Measurements from ENCODE around the gene FBXO7.
"Not testable (repeated sequence)": the region's sequence is repeated elsewhere in the genome, so short reads cannot be mapped to it uniquely, and the experiment has no call there.

Gene FBXO7

GRCh38 chr22:32474635-32475467, at the start of gene FBXO7:
TSS of gene FBXO7 (plus strand) at chr22:32474811. CDS start at chr22:32475003, 192 bp downstream.
- DNase-seq (ENCODE audit: low read depth) = peak; percentile 71

- DNase-seq (ENCODE audit: low read depth) = no peak
Measured at GRCh38 chr22:32426881-32427280, 47.7 kb upstream of the FBXO7 start.

GRCh38 chr22:32430352-32430751, 44.3 kb upstream of the FBXO7 start:
- DNase-seq (ENCODE audit: low read depth) = no peak

GRCh38 chr22:32444068-32444467, 30.5 kb upstream of the FBXO7 start:
- no peak for DNase-seq (ENCODE audit: low read depth)

- DNase-seq (ENCODE audit: low read depth) = no peak
Measured at GRCh38 chr22:32446321-32446720, 28.3 kb upstream of the FBXO7 start.

GRCh38 chr22:32448980-32449379, 25.6 kb upstream of the FBXO7 start:
- DNase-seq (ENCODE audit: low read depth) = no peak

GRCh38 chr22:32457031-32457430, 17.6 kb upstream of the FBXO7 start:
- no peak for DNase-seq (ENCODE audit: low read depth)

GRCh38 chr22:32462452-32462851, 12.2 kb upstream of the FBXO7 start:
- DNase-seq (ENCODE audit: low read depth) = no peak

- DNase-seq (ENCODE audit: low read depth) = no peak
Measured at GRCh38 chr22:32465661-32466060, 8.9 kb upstream of the FBXO7 start.

GRCh38 chr22:32466496-32466895, 8.1 kb upstream of the FBXO7 start:
- no peak for DNase-seq (ENCODE audit: low read depth)

- no peak for DNase-seq (ENCODE audit: low read depth)
Measured at GRCh38 chr22:32469799-32470212, 4.8 kb upstream of the FBXO7 start.

GRCh38 chr22:32473388-32473952, 1.1 kb upstream of the FBXO7 start:
- no peak for DNase-seq (ENCODE audit: low read depth)

GRCh38 chr22:32475468-32476010, 928 bp downstream of the FBXO7 start:
- no peak for DNase-seq (ENCODE audit: low read depth)

- DNase-seq (ENCODE audit: low read depth) = no peak
Measured at GRCh38 chr22:32476281-32477195, 1.9 kb downstream of the FBXO7 start.

- DNase-seq (ENCODE audit: low read depth) = no peak
Measured at GRCh38 chr22:32477596-32477995, 3.0 kb downstream of the FBXO7 start.

- DNase-seq (ENCODE audit: low read depth) = not testable (repeated sequence)
Measured at GRCh38 chr22:32478552-32478951, 3.9 kb downstream of the FBXO7 start.

- DNase-seq (ENCODE audit: low read depth) = no peak
Measured at GRCh38 chr22:32478994-32479393, 4.4 kb downstream of the FBXO7 start.

- no peak for DNase-seq (ENCODE audit: low read depth)
Measured at GRCh38 chr22:32480238-32480637, 5.6 kb downstream of the FBXO7 start.

- no peak for DNase-seq (ENCODE audit: low read depth)
Measured at GRCh38 chr22:32482708-32483107, 8.1 kb downstream of the FBXO7 start.

GRCh38 chr22:32486656-32487390, 12.2 kb downstream of the FBXO7 start:
- DNase-seq (ENCODE audit: low read depth) = no peak

GRCh38 chr22:32487461-32487860, 12.8 kb downstream of the FBXO7 start:
- DNase-seq (ENCODE audit: low read depth) = no peak

GRCh38 chr22:32489377-32489776, 14.8 kb downstream of the FBXO7 start:
- DNase-seq (ENCODE audit: low read depth) = no peak
